Fibroblast of skin of left quadriceps (primary cell): ENCODE data around the gene GDPD3.
"Not testable (repeated sequence)": the region's sequence is repeated elsewhere in the genome, so short reads cannot be mapped to it uniquely, and the experiment has no call there.

Experiments
- DNase-seq, 2 experiments: peaks; one replicate each; pipeline ENCODE4 v3.0.0-alpha.2; 2013; ENCODE audit warnings: low read depth in 2 of 2

GDPD3 gene

DNA sequence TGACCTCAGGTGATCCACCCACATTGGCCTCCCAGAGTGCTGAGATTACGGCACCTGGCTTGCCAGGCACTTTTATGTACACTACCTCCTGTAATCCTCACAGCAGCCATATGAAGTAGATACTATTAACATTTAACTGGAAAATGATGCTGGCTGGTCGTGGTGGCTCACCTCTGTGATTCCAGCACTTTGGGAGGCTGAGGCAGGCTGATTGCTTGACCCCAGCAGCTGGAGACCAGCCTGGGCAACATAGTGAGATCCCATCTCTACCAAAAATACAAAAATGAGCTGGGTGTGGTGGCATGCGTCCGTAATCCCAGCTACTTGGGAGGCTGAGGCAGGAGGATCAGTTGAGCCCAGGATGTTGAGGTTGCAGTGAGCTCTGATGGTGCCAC lies 11.6 kb upstream of the GDPD3 start:
- DNase-seq, result no peak

DNA sequence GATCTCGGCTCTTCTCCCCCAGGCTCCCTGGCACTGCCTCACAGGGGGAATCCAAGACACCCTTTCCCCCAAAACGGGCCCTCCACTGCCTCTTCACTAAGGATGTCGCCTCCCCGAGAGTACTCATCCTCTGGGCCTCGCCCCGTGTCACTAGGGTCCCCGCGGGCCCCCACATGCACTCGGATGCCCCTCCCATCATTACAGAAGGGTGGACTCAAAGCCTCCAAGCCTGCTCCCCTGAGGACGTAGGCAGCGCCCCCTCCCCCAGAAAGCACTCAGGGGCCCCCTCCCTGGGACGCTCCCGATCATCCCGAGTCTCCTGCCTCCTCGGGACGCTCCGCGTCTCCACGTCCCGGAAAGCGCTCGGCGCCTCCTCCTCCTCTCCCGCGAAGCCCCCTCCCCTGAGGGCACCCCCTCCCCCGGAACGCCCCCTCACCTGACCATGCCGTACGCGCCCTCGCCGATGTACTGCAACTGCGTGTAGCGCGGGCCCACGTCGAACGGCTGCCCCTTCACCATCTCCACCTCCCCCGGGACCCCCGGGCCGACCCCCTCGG lies 9.3 kb upstream of the GDPD3 start:
- DNase-seq, result no peak

DNA sequence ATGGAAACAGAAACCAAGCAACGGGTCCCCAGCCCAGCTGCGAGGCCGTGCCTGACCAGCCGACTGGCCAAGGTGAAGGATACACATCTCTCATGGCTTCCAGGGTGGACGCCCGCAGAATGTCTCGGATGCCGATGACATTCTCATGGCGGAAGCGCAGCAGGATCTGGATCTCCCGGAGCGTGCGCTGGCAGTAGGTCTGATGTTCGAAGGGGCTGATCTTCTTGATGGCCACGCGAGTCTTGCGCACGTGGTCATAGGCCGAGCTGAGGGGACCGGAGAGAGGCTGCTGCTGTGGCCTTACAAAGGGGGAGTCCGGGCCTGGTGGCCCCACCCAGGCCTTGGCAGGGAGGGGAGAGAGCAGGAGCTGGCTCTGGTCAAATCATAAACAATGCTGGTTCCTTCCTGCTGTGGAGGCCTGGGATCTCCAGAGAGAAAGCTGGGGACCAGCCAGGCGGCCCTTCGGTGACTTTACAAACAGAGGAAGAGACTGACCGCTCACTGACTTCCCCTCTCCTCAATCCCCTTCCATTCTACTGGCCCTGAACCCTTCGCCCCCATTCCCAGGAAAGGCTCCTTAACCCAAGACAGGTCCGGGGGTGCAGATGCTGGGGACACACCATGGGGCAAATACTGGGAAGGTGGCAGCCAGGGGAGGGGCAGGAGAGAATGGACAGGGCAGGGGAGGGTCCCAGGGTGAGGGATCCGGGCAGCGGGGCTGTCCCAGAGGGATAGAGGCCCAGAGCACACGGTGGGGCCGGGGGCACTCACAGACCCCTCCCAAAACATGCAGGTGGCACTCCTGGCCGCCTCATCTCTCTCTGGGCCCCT lies 8.6 kb upstream of the GDPD3 start:
- no peak for DNase-seq

DNA sequence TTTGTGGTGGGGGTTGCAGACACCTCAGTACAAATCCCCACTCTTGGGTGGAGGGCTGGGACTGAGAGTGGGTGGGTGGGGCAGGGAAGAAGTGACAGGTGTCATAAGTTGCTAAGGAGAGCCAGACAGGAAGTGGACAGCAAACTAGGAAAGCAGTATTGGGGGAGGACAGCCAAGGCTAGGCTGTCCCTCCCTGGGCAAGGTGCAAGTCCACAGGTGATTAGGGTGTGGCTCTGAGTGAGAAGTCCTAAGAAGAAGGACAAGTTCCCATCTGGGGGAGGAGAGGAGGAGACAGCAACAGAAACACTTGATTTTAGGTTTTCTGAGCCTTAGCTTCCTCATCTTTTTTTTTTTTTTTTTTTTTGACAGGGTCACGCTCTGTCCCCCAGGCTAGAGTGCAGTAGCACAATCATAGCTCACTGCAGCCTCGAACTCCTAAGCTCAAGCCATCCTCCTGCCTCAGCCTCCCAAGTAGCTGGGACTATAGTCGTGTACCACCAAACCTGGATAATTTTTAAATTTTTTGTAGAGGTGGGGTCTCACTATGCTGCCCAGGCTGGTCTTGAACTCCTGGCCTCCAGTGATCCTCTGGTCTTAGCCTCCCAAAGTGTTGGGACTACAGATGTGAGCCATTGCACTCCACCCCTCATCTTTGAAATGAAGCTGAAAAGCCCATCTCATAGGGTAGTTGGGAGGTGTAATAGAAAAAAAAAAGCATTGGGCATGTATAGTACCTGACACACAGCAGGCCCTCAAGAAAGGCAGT lies 7.2 kb upstream of the GDPD3 start:
- no peak for DNase-seq

DNA sequence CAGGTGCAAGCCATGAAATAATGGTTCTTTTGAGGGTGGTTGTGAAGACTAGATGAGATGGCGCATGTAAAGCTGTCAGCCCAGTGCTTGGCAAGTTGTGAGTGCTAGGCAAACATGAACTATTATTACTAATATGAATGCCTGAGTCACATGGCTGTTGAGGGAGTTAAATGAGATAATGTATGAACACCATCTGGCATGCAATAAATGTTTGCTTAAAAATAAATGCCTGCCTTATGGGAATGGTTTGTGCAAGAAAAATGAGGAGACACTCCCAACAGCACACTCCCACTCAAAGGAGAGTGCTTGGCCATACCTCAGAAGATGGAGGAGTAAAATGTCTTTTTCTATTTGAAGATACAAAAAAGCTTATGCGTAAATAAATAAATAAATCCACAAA lies 6.1 kb upstream of the GDPD3 start:
- DNase-seq, result no peak

DNA sequence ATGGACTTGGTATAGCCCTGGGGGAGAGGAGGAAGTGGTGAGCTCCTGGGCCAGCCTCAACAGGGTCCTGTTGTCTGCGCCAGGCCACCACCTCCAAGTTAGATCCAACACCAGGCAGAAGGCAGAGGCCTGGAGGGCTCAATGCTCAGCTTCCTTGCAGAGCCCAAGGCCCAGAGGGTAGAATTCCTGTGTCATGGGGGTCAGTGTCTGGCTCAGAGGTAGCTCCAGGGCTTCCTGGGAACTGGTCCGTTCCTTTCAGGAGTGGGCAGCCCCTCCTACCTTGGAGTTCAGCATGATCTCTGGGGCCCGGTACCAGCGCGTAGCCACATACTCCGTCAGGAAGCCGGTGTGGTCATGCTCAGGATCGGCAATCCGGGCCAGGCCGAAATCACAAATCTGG lies 4.4 kb upstream of the GDPD3 start:
- no peak for DNase-seq

DNA sequence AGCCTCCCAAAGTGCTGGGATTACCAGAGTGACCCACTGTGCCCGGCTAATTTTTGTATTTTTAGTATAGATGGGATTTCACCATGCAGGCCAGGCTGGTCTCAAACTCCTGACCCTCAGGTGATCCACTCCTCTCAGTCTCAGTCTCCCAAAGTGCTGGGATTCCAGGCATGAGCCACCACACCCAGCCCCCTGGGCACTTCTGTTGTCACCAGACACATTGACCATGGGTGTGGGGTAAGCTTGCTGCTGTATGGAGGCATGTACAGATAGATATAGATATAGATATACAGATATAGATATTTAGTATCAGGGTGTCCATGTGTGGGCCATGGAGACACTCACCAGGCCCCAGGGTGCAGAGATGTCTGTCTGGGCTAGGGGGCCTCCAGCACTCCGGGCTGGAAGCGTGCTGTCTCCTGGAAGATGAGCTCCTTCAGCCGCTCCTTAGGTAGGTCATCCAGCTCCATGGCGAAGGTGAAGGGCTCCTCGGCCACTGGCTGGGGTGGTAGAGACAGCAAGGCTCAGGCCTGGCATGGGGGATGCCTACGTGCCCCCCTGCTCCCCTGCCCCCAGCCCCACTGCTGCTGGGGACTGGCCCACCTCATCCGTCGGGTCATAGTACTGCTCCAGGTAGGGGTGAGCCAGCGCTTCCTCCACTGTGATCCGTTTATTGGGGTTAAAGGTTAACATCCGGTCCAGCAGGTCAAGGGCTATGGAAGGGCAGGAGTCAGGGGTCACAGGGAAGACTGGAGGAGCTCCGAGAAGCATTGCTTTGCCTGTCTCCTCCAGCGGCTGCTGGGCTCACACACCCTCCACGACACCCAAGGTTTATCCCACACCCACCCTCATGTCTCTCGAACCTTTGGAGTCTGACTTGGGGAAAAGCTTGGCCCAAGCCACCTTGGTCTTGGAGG lies 3.2 kb upstream of the GDPD3 start:
- no peak for DNase-seq

DNA sequence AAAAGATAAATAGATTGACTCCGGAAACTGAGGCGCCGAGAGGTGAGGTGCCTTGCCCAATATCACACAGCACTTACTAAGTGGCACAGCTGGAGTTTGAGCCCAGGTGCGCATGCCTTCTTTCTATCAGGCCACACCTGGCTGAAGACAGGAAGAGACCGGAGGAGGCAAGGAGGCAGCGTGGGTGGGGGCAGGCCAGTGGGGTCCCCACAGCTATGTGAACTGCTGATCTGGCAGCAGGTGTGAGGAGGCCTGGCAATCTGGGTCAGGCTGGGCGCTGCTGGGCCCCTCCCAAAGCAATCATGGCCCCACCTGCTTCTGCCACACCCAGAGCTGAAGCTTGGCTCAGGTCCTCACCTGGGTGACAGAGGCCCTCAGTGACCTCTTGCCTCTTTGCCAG lies 1.9 kb upstream of the GDPD3 start:
- no peak for DNase-seq

DNA sequence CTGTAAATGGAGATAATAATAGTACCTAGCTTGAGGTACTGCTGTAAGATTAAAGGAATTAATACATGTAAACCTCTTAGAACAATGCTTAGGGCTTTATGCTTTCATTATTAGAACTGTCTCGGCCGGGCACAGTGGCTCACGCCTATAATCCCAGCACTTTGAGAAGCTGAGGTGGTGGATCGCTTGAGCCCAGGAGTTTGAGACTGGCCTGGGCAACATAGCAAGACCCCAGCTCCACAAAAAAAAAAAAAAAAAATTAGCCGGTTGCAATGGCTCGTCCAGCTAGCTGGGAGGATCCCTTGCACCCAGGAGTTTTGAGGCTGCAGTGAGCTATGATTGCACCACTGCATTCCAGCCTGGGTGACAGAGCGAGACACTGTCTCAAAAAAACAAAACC lies 1.5 kb upstream of the GDPD3 start:
- DNase-seq, result not testable (repeated sequence)

DNA sequence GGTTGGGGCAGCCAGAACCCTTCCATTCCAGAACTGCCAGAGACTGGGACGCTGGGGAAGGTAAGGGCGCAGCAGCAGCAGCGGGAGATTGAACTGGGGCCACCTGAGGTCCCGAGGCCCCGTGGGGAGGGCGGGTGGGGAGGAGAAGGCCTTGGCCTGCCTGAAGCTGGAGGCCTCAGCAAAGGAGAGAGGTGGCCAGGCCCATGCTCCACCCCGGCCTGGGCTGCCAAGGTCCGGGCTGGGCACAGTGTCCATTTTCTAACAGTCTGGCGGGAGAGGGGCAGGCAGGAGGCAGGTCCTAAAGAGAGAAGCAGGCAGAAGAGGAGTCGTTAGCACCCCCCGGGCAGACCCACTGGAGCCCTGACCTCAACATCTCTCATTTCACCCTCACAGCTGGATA lies 1.1 kb upstream of the GDPD3 start:
- no peak for DNase-seq

DNA sequence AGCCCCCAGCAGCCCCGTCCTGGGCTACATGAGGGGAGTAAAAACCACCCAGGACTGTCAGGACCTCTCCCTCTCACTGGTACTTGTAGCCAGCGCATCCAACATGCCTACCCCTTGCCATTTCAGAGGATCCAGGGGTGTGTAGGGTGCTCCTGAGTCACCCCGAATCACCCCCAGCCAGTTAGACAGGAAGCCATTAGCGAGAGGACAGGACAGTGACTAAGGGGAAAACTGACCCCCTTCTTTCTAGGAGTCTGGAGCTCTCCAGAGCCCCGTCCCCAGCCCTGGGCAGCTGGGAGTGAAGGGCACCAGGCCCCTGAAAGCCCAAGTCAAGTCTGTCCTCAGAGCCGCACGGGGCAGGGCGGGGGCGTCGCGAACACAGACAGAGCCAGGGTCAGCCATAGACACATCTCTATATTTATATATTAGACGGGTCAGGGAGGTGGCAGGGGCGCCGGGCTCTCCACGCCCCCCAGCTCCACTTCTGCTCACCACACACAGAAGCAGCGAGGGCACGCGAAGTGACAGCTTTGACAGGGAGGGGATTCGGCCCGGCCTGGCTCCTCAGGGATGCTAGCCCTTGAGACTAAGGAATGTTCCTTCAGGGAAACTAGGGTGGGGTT lies 485 bp upstream of the GDPD3 start:
- DNase-seq, result no peak

DNA sequence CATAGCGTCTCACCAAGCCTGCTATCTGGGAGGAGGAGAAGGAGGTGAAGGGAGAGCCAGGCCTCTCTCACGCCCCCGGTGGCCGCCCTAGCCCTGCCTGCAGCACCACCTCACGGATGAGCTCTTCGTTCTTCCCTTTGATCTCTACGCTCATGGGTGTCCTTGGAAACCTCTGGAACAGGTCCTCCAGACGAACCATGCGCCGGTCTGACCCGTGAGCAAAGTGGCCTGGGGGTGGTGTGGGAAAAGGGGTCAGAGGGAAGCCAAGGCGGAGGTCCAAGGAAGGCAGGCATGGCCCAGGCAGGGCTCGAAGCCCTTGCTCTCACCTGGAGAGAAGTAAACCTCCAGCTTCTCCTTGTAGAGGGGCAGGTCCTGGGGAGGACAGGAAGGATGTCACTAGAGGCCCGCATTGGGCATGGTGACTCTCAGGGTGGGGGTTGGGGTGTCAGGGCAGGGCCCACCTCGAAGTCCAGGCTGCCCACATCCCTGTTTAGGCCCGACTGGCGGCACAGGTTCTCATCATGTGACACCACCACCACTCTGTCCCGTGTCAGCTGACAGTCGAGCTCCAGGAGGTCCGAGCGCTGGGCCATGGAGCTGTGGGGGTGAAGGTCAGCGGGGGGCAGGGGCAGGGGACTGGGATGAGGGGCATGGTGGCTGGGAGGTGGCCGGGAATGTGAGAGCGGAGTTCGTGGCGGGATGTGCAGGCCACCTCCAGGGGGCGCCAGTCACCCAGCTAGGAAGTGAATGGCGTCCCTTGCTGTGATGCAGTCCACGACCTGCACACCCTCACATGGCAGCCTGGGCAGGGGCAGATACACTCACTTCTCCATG lies 923 bp downstream of the GDPD3 start:
- DNase-seq, result no peak

DNA sequence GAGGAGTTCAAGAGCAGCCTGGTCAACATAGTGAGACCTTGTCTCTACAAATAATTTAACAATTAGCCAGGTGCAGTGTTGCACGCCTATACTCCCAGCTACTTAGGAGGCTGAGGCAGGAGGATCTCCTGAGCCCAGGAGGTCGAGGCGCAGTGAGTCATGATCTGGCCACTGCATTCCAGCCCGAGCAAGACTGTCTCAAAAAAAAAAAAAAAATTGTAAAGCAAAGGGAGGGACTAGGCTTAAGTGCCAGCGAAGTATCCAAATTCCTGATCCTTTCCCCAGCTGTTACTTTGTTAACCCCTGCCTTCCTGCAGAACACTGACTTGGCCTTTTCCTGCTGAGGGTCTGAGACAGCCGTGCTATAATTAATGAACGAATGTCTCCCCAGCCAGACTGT lies 2.7 kb downstream of the GDPD3 start:
- no peak for DNase-seq

DNA sequence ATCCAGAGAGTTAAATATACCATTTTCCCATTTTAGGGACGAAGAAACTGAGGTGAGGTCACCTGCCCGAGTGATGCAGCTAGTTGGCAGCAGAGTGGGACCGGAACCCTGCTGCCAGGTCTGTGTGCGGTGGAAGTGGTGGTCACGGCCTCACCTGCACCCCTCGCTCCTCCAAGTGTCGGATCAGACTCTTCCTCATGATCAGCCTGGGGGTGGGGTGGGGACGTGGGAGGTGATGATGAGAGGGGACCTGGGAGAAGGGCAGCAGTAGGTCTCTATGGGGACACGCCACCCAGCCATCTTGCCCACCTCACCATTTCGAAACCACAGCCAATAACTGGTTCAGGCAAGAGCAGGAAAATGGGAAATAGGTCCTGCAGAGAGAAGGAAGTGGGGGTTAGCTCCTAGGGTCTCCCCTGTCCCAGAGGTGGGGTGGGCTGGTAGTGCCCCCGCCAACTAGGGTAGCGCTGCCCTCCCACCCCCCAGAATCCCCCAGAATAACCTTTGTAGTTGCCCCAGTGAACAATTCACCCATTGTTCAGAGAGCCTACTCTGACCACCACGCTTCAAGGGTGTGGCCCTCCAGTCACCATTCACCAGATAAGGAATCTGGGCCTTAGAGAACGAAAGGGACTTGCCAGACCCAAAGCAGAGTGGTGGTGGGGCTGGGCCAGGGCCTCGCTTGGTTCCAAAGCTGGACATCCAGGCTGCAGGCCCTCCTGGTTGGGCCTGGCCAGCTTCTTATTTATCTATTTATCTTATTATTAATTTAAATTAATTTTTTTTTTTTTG lies 5.1 kb downstream of the GDPD3 start:
- DNase-seq, result no peak

DNA sequence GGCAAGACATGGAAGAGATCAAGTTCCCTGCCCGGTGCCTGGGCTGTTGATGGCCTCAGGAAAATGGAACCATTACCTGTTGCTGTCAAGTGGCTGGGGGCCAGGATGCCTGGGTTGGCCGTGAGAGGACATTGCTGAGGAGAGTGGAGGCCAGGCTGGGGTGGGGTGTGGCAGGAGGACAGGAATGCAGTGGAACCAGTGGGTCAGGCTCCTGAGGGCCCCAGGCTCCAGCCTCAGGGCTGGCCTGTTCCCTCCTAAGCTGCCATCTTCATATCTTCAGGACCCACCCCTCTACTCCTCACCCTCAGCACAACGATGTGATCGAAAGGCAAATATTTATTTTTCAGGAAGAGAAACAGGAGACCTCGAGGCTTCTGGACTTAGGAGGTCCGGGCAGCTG lies 8.8 kb downstream of the GDPD3 start:
- DNase-seq, result no peak

DNA sequence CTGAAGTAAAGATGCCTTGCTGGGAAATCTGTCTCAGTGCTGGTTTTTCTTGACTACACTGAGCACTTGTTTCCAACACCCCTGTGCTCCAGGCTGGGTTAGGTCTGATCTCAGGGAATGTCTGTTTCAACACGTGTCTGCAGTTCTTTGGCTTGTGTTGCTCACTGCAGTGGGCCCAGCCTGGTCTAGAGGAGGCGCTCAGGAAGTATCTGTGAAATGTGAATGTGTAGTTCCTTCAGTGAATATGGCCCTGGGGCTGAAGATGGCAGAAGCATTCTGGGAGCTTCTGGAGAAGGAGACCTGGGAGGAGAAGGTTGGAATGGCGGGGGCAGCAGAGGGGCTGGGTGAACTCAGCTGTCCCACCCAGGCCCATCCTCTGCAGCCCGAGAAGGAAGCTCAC lies 9.2 kb downstream of the GDPD3 start:
- no peak for DNase-seq

DNA sequence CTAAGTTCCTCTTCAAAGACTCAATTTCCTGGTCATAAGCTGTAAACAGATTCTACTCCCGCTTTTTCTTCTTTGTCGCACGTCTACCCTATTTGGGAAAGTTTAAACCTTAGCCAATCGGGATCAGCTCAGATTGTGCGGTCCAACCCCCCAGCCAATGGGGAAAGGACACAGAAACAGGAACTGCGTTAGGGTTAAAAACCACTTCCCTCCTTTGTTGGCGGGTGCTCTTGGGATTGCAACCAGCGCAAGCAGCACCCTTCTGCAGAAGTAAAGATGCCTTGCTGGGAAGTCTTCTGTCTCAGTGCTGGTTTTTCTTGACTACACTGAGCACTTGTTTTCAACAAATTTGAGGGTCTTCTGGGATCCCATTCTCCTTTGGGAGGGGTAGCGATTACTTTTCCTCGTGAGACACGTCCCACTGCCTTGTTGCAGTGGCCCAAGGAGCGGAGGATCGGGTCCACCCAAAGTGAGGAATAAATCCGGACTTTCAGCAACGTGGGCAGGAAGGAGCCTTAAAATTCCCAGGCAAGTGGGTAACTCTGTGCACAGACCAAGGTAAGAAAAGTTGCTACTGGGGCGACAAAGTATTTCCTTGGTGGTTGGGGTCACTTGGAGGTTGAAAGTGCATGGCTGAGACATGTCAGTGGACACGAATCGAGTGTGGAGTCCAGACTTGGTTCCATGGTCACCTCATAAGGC lies 16.3 kb downstream of the GDPD3 start:
- DNase-seq, result no peak

DNA sequence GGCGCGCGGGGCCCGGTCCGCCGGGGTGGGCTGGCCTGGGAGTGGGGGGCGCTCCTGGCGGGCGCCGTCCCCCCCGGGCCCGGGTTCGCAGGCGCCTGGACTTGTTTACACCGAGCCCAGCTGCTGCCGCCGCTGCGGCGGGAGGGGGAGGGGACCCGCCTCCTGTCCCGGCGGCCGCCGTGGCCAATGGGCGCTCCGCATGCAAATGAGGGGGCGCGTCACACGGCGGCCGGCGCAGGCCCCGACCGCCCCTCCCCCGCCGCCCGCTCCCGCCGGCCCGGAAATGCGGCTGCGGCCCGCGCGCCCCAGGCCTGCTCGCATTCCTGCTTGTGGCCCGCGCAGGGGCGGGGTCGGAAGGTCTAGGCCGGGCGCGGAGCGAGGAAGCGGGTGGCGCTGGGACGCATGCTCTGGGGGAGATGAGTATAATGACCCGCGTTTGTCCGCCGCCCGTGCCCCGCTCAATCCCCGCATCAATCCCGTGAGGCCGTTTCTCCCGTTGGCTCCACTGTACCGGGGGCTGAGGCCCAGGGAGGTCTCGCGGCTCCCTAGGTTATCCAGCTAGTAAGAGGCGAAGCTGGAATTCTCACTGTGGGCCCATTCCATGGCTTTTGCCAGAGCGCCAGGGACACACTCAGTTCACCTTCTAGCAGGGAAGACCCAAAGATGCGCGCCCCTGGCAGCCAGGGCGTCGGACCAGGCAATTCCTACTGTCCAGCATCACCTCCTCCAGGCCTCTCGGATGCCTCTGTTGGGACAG lies 17.1 kb downstream of the GDPD3 start, which contains the start of gene YPEL3:
Gene YPEL3, minus strand, starts transcription at position 109 of the 757 bp plus-strand sequence. CDS start 731 bp downstream, outside the sequence.
- DNase-seq, result peak; percentile 66 to 71
